NK-92 treated with Interleukin-12 subunit alpha and Interleukin-12 subunit beta, amount 100 ng/mL, for 24 hours (cell line): ENCODE data around the gene ALDH1A3.
"Not testable (repeated sequence)": the region's sequence is repeated elsewhere in the genome, so short reads cannot be mapped to it uniquely, and the experiment has no call there.

Source experiments
- DNase-seq: peaks from one replicate; lab custom pipeline; 2025; lab: John Stamatoyannopoulos, UW

Gene ALDH1A3

GRCh38 chr15:100879464-100880138 is at the start of gene ALDH1A3:
ALDH1A3 (plus strand) TSS chr15:100879831; CDS start chr15:100879908, 77 bp downstream.
- DNase-seq, result no peak

- no peak for DNase-seq
Measured at GRCh38 chr15:100831467-100831866, 48.2 kb upstream of the ALDH1A3 start.

GRCh38 chr15:100832149-100832942 is 47.3 kb upstream of the ALDH1A3 start:
- no peak for DNase-seq

- DNase-seq, result no peak
Measured at GRCh38 chr15:100833417-100834389, 45.9 kb upstream of the ALDH1A3 start.

- no peak for DNase-seq
Measured at GRCh38 chr15:100834731-100835130, 44.9 kb upstream of the ALDH1A3 start.

- DNase-seq, result no peak
Measured at GRCh38 chr15:100835636-100836035, 44.0 kb upstream of the ALDH1A3 start.

- no peak for DNase-seq
Measured at GRCh38 chr15:100836501-100836900, 43.1 kb upstream of the ALDH1A3 start.

GRCh38 chr15:100841426-100841825 is 38.2 kb upstream of the ALDH1A3 start:
- DNase-seq, result no peak

GRCh38 chr15:100842756-100843730 is 36.6 kb upstream of the ALDH1A3 start:
- DNase-seq, result no peak

- no peak for DNase-seq
Measured at GRCh38 chr15:100844167-100844566, 35.5 kb upstream of the ALDH1A3 start.

GRCh38 chr15:100844778-100845177 is 34.9 kb upstream of the ALDH1A3 start:
- DNase-seq, result no peak

- DNase-seq, result no peak
Measured at GRCh38 chr15:100847194-100847593, 32.4 kb upstream of the ALDH1A3 start.

- DNase-seq, result no peak
Measured at GRCh38 chr15:100849021-100849854, 30.4 kb upstream of the ALDH1A3 start.

- DNase-seq, result no peak
Measured at GRCh38 chr15:100849855-100850218, 29.8 kb upstream of the ALDH1A3 start.

- not testable (repeated sequence) for DNase-seq
Measured at GRCh38 chr15:100851428-100852015, 28.1 kb upstream of the ALDH1A3 start.

- no peak for DNase-seq
Measured at GRCh38 chr15:100852630-100853029, 27.0 kb upstream of the ALDH1A3 start.

GRCh38 chr15:100853676-100854440 is 25.8 kb upstream of the ALDH1A3 start:
- DNase-seq, result no peak

GRCh38 chr15:100856867-100857266 is 22.8 kb upstream of the ALDH1A3 start:
- DNase-seq, result no peak

GRCh38 chr15:100858294-100858693 is 21.3 kb upstream of the ALDH1A3 start:
- DNase-seq, result no peak
